GM21526 (cell line): ENCODE results near the gene RNU5B-1.

ENCODE experiments used
- ATAC-seq: cut with Tn5 transposase; IDR thresholded peaks from one replicate; pipeline ENCODE4 v1.9.1; 2021; ENCODE audit warnings: moderate library complexity; ENCODE audit not compliant: unreplicated experiment, low FRiP score

The RNU5B-1 gene

GRCh38 chr15:65327651-65328393, 23.3 kb downstream of the RNU5B-1 start:
- no peak for ATAC-seq

GRCh38 chr15:65328506-65329287, 24.2 kb downstream of the RNU5B-1 start:
- no peak for ATAC-seq

- ATAC-seq = no peak
Measured at GRCh38 chr15:65329288-65329983, 25.0 kb downstream of the RNU5B-1 start.

GRCh38 chr15:65329984-65330735, 25.7 kb downstream of the RNU5B-1 start:
- ATAC-seq = no peak

DNA sequence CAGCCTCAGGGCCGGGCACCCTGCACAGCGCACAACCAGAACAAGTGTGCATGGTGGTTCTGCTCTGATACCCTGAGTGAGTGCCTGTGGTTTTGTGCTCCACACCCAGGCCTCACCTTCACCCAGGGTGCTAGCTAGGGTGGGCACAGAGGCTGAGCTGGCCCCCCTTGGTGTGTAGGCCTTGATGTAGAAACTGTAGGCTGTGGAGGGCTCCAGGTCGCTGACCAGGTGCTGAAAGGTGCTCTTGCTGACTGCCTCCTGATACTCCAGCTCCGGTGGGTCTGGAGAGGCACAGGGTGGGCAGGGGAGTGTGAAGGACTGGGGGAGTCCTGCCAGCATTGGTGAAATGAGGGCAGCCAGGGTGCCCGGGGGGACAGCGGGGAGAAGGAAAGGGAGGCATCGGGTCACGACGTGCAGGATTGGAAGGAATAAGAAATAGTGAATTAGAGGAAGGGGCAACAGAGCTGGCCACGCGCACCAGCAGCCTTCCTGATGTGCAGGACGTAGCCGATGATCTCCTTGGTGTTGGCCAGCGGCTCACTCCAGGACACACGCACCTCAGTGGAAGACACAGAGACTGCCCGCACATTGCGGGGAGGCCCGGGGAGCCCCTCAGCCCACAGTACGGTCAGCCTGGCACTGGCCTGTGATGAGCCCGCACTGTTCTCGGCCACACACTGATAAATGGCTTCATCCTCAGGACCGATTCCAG, 26.6 kb downstream of the RNU5B-1 start:
- no peak for ATAC-seq

DNA sequence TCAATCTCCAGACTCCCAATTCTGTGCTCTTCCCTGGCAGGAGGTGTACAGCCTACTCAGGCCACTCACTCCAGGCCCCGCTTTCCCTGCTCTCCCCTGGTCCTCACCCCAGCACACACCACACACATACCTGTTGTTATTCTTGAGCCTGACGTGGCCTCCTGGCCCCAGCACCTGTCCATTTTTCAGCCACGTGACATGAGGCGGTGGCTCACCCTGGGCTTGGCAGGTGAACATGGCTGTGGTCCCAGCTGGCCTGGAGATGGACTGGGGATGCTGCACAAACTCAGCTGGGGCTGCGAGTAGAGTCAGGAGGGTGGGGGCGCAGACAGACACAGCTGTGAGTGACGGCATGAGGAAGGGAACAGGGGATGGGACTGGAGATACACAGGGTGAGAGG, 27.3 kb downstream of the RNU5B-1 start:
- ATAC-seq = no peak

DNA sequence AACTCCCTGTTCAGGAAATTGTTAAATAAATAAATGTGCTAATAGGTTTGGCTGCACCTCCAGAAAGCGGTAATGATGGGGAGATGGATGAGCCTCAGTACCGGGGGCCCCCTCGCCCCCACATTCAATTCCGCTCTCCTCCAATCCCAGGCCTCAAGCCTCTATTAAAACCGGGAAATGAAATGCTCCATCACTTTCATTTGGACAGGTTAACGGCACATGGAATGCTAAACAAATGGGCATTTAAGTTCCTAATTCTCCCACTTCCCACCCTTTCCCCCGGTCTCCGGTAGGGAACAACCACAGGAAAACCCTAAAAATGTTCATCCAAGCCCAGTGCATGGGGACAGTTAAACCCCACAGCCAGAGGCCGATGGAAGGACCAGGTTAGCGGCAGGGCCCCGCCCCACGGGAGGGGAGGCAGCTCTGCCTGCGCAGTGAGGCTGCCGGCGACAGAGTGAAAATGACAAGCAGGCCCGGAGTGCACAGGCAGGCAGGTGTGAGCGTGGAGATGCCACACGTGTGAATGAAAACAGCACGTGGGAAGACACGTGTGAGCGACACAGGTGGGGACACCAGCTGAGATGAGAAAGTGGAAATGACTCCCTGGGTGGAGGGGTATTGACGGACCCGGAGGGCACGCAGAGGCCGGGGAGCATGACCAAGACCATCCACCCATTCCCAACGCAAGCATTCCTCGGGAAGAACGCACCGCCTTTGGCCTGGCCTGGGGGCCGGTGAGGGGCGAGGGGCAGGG, 28.1 kb downstream of the RNU5B-1 start:
- no peak for ATAC-seq

- ATAC-seq = no peak
Measured at GRCh38 chr15:65333148-65333820, 28.8 kb downstream of the RNU5B-1 start.

GRCh38 chr15:65333856-65334255, 29.4 kb downstream of the RNU5B-1 start:
- no peak for ATAC-seq

DNA sequence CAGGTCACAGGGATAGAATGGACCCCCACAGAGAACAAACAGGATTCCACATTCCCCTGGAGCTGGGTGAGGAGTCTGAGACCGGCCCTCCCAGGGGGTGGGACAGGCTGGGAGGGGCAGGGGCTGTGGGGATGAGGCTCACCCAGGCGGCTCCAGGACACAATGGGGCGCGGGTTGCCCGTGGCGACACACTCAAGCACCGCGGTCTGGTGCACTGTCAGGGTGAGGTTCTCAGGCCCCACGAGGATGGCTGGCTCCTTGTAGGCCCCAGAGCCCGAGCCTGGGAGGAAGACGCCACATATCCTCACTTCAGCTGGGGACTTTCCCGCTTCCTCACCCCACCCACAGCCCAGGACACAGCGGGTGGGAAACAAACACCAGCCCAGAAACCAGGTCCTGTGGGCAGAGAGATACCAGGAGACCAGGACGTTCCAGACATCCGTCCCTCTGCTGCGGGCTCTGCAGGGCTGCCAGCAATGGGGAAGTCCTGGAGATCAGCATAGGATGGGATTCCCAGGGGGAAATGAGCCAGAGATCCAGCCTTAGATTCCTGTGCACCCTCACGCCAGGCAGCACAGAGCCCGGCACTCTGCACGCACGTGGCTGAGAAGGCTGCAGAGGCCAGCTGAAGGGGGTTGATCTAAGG, 30.2 kb downstream of the RNU5B-1 start:
- ATAC-seq = no peak

DNA sequence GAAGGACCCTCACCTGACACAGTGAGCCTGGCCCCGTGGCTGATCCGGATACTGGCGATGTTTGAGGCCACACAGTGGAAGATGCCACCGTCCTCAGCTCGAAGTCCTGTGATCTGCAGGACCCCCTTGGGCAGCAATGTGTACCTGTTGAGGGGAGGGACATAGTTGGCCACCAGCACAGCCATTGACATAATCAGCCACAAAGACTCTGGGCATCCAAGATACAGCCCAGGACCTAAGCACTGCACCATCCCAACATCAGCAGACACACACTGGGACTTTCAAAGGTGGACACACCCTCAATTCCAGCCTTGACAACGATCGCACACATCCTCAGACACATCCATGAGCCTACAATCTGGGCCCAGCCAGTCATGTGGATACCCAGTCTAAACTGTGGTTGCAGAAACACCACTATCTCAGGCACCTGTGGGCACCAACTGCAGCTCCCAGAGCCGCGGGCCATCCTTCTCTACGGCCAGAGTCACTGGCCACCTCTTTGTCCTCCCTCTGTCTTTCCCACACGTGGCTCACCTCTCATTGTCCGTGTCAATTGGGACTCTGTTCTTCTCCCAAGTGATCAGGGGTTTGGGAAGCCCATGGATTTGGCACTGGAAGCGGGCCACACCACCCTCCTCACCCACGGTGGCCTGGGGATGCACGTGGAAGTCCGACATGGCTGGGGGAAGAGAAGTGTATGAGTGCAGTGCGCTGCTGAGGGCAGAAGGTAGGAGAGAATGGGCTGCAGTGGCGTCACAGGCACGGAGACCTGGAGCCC, 31.0 kb downstream of the RNU5B-1 start:
- no peak for ATAC-seq

- no peak for ATAC-seq
Measured at GRCh38 chr15:65336493-65337435, 32.3 kb downstream of the RNU5B-1 start.

- ATAC-seq = no peak
Measured at GRCh38 chr15:65337436-65338070, 33.1 kb downstream of the RNU5B-1 start.

DNA sequence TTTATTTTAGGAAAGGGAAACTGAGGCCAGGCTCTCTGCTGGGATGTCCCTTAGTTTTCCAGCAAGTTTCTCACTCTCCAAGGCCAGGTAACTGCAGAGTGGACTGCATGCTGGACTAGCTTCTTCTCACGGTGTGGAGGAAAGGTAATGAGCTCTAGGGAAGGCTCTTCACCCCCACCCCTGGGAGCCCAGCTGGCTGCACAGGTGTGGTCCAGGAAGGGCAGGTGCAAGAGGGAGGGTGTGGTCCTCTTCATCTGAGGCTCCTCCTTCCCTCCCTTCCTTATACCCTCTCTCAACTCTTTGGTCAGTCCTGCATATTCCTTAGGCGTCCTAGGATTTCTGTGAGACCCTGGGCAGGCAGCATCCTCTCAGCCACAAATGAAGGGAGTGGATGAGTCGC, 33.9 kb downstream of the RNU5B-1 start:
- no peak for ATAC-seq

GRCh38 chr15:65338823-65339222, 34.3 kb downstream of the RNU5B-1 start:
- ATAC-seq = no peak

- no peak for ATAC-seq
Measured at GRCh38 chr15:65339416-65339815, 34.9 kb downstream of the RNU5B-1 start.
